Thyroid gland (tissue), 4 donors: ENCODE results near the gene HHEX. TPM values are rescaled to one million over a fixed set of nuclear protein-coding genes. Genes with fewer than 3 reads are reported as not detected.

Experiments used
- DNase-seq, 2 donors: peaks; one replicate each; pipeline ENCODE4 v3.0.0-alpha.2; 2019
- H3K27ac ChIP-seq, 3 donors: fragments of 200-600 bp; sonication (generic); 1 replicate in 2 of 3; 2 replicates in 1 of 3; pipeline ENCODE4 v1.5.1; 2016 to 2019; ENCODE audit warnings: mild to moderate bottlenecking in 1 of 3, moderate library complexity in 1 of 3
- H3K27me3 ChIP-seq: fragments of 200-600 bp; sonication (generic); one replicate; pipeline ENCODE4 v1.5.1; 2019
- H3K36me3 ChIP-seq, 2 donors: fragments of 200-600 bp; sonication (generic); one replicate each; pipeline ENCODE4 v1.5.1; 2016 to 2019
- H3K4me1 ChIP-seq, 2 donors: fragments of 200-600 bp; sonication (generic); one replicate each; pipeline ENCODE4 v1.5.1; 2017 to 2019
- H3K4me3 ChIP-seq, 3 donors: fragments of 200-600 bp; sonication (generic); replicated peaks in 1 of 3; 1 replicate in 2 of 3; 2 replicates in 1 of 3; pipeline ENCODE4 v1.5.1; 2016; ENCODE audit warnings: mild to moderate bottlenecking in 1 of 3
- H3K9me3 ChIP-seq: fragments of 200-600 bp; sonication (generic); one replicate; pipeline ENCODE4 v1.5.1; 2017
- CTCF ChIP-seq, 6 experiments: fragments of 200-600 bp in 3 of 6; fragments of 450-650 bp in 3 of 6; sonication (generic) in 3 of 6; IDR thresholded peaks; one replicate each; pipeline ENCODE4 v1.5.1; 2016 to 2019; ENCODE audit warnings: antibody characterized with exemption in 6 of 6, mild to moderate bottlenecking in 2 of 6, inconsistent platforms in 1 of 6, moderate library complexity in 1 of 6
- POLR2A ChIP-seq, 2 donors: fragments of 450-650 bp; IDR thresholded peaks; one replicate each; pipeline ENCODE4 v1.6.1; 2017; ENCODE audit warnings: antibody characterized with exemption in 2 of 2, mild to moderate bottlenecking in 2 of 2, moderate library complexity in 1 of 2
- WGBS, 2 donors: methylation state at CpG; one replicate each; pipeline ENCODE4 v1.1.5; 2017; 5-methylcytosine and 5-hydroxymethylcytosine counted together
- intact Hi-C: fragments of 100-400 bp; cut with DNase I; formaldehyde crosslinking; loops from one replicate; pipeline ENCODE4 v1.15.1; 2023
- total RNA-seq, 4 donors: library from RNA; depleted of rRNA; stranded (reverse); fragments of >200 nt; gene quantifications; one replicate each; pipeline ENCODE4 v1.2.3, GENCODE V29; 2016

The HHEX gene
- total RNA-seq, 4 donors from 2014 or later: 90.9 to 154 (median 122) TPM

GRCh38 chr10:92719991-92720830 lies 30.5 kb downstream of the HHEX start:
- Histone ChIP-seq H3K4me1 (peaks cover 15 to 52% of the 10 kb centered on the region in 2 donors), H3K36me3 (no peaks in the 10 kb centered on the region), H3K9me3 (no peaks in the 10 kb centered on the region), H3K27ac (peak overlapping the region; percentile 16 to 69 (median 53)), H3K27me3 (no peaks in the 10 kb centered on the region), H3K4me3 (no peak overlapping the region)
- intact Hi-C loops: no loop called here
- DNase-seq: peak; percentile 72 to 76
- TF ChIP-seq CTCF (IDR thresholded peaks at IDR 0.05): no peak
- TF ChIP-seq POLR2A (IDR thresholded peaks at IDR 0.05): peak in 1 of 2 donors; percentile 4
- 30 to 34% methylated on average over 5 of the region's 5 CpGs for WGBS, 2 donors

- intact Hi-C loops: no loop called here
- Histone ChIP-seq H3K27me3 (no peaks in the 10 kb centered on the region), H3K9me3 (no peaks in the 10 kb centered on the region), H3K4me1 (peaks cover 15 to 52% of the 10 kb centered on the region in 2 donors), H3K36me3 (no peaks in the 10 kb centered on the region), H3K27ac (peak overlapping the region in 2 of 3 donors; percentile 16 to 22), H3K4me3 (no peak overlapping the region)
- TF ChIP-seq CTCF (IDR thresholded peaks at IDR 0.05): no peak
- no peak for DNase-seq
These were observed 31.0 kb downstream of the HHEX start for GRCh38 chr10:92720831-92721165.

- peak overlapping the region in 1 of 3 donors; percentile 24 for H3K27ac ChIP-seq
- no peaks in the 10 kb centered on the region for H3K36me3 ChIP-seq
- no peak overlapping the region for H3K4me3 ChIP-seq
- H3K4me1 ChIP-seq: peaks cover 18 to 60% of the 10 kb centered on the region in 2 donors
- no peak for DNase-seq
- TF ChIP-seq POLR2A (IDR thresholded peaks at IDR 0.05): no peak
- TF ChIP-seq CTCF (IDR thresholded peaks at IDR 0.05): no peak
- H3K9me3 ChIP-seq: no peaks in the 10 kb centered on the region
- H3K27me3 ChIP-seq: no peaks in the 10 kb centered on the region
- intact Hi-C loops: no loop called here
These were observed 32.6 kb downstream of the HHEX start for GRCh38 chr10:92722349-92722748.

DNA sequence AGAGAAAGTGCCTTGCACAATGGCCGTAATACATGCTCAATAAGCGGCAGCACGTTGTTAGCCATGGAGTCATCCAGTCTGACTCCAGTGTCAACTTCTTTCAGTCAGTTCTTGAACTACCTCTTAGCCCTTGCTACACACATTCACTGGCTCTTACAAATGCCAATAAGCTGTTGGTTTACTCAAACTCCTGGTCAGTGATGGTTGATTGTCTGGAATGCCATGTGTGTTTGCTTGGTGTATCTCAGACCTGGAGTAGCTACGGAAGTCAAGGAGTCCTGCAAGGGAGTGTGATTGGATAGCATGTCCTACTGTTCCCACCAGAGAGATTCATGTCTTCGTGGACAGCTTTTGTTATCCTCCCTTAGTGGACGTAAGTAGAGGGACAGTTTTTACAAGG lies 37.4 kb downstream of the HHEX start:
- Histone ChIP-seq H3K4me1 (peaks cover 12 to 37% of the 10 kb centered on the region in 2 donors), H3K36me3 (no peaks in the 10 kb centered on the region), H3K27me3 (no peaks in the 10 kb centered on the region), H3K9me3 (no peaks in the 10 kb centered on the region), H3K27ac (peak overlapping the region; percentile 29 to 71 (median 67)), H3K4me3 (no peak overlapping the region)
- TF ChIP-seq POLR2A (IDR thresholded peaks at IDR 0.05) (peak in 1 of 2 donors; percentile 39), CTCF (IDR thresholded peaks at IDR 0.05) (no peak)
- intact Hi-C loops: no loop called here
- 33 to 56% methylated on average over 6 of the region's 6 CpGs for WGBS, 2 donors
- DNase-seq: peak; percentile 53 to 57

DNA sequence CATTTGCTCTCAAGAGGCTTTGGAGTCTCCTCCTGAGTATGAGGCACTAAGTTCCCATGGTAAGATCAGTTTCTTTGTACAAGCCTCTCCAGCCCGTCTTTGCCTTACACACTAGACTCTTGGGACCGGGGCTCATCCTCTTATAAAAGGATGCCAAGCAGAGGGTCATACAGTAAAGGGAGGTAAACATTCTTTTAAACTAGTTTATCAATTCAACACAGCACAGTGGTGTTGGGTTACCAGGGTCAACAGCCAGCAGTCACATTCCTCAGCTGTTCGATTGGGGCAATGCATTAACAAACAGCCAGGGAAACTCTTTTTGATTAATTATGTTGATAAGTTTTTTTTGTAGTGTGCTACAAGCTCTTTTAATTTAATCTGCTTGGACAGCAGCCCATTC lies 37.8 kb downstream of the HHEX start:
- H3K27ac ChIP-seq: peak overlapping the region; percentile 29 to 71 (median 67)
- 49 to 57% methylated on average over 3 of the region's 3 CpGs for WGBS, 2 donors
- H3K9me3 ChIP-seq: no peaks in the 10 kb centered on the region
- H3K27me3 ChIP-seq: no peaks in the 10 kb centered on the region
- intact Hi-C loops: no loop called here
- no peak overlapping the region for H3K4me3 ChIP-seq
- H3K4me1 ChIP-seq: peaks cover 12 to 36% of the 10 kb centered on the region in 2 donors
- TF ChIP-seq CTCF (IDR thresholded peaks at IDR 0.05) (no peak), POLR2A (IDR thresholded peaks at IDR 0.05) (no peak)
- no peak for DNase-seq
- no peaks in the 10 kb centered on the region for H3K36me3 ChIP-seq
